Type B pancreatic cell (in vitro differentiated cells): Measurements from ENCODE around the gene RNF44. TPM values are rescaled to one million over a fixed set of nuclear protein-coding genes. Genes with fewer than 3 reads are reported as not detected.
"Not testable (repeated sequence)": the region's sequence is repeated elsewhere in the genome, so short reads cannot be mapped to it uniquely, and the experiment has no call there.

ENCODE experiments used
- DNase-seq: peaks from one replicate; pipeline ENCODE4 v3.0.0; 2021; ENCODE audit warnings: mixed read lengths; ENCODE audit not compliant: unreplicated experiment; ENCODE audit errors: extremely low spot score
- H3K27ac Mint-ChIP-seq: 2 replicates; pipeline ENCODE4 v1.8.0; 2021; ENCODE audit warnings: mild to moderate bottlenecking, mixed read lengths
- H3K27me3 Mint-ChIP-seq: 2 replicates; pipeline ENCODE4 v1.8.0; 2021; ENCODE audit warnings: mixed read lengths
- H3K36me3 Mint-ChIP-seq: 2 replicates; pipeline ENCODE4 v1.8.0; 2021; ENCODE audit warnings: mixed read lengths
- H3K4me1 Mint-ChIP-seq: one replicate; pipeline ENCODE4 v1.8.0; 2021; ENCODE audit warnings: mixed read lengths; ENCODE audit not compliant: unreplicated experiment
- H3K4me3 Mint-ChIP-seq: 2 replicates; pipeline ENCODE4 v1.8.0; 2021; ENCODE audit warnings: mild to moderate bottlenecking, mixed read lengths
- H3K9me3 Mint-ChIP-seq: 2 replicates; pipeline ENCODE4 v1.8.0; 2021; ENCODE audit warnings: mixed read lengths
- CTCF ChIP-seq: fragments of 200-600 bp; sonication (generic); conservative IDR thresholded peaks from 2 replicates; pipeline ENCODE4 v1.5.0; 2021; ENCODE audit warnings: antibody characterized with exemption, mild to moderate bottlenecking
- total RNA-seq: library from RNA; stranded (reverse); gene quantifications from 2 replicates; pipeline ENCODE4 v1.2.1, GENCODE V29; 2021; ENCODE audit warnings: low replicate concordance

Gene RNF44
- total RNA-seq, 1 donor from 2014 or later = 103 TPM

DNA sequence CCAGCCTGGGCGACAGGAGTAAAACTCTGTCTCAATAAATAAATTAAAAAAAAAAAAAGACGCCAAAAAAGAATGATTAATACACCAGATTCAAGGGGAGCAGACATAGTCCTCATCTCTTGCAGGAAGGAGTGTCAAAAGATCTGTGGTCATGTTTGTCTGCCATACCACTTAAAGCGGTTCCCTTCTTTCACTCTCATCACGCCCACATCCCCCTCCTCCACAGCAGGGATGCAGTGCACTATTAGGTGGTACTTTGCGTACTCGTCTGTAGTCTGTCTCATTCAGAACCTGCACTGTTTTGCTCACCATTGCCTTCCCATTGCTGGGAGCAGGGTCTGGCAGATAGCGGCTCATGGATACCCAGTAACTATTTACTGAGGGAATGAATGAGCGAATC lies 23.2 kb upstream of the RNF44 start:
- H3K4me3 Mint-ChIP-seq = no peak overlapping the region
- no peak for DNase-seq
- no peaks in the 10 kb centered on the region for H3K36me3 Mint-ChIP-seq
- no peak for TF ChIP-seq CTCF
- no peak overlapping the region for H3K27ac Mint-ChIP-seq
- peaks cover 4% of the 10 kb centered on the region for H3K27me3 Mint-ChIP-seq
- peaks cover 7% of the 10 kb centered on the region for H3K9me3 Mint-ChIP-seq
- H3K4me1 Mint-ChIP-seq = no peaks in the 10 kb centered on the region

DNA sequence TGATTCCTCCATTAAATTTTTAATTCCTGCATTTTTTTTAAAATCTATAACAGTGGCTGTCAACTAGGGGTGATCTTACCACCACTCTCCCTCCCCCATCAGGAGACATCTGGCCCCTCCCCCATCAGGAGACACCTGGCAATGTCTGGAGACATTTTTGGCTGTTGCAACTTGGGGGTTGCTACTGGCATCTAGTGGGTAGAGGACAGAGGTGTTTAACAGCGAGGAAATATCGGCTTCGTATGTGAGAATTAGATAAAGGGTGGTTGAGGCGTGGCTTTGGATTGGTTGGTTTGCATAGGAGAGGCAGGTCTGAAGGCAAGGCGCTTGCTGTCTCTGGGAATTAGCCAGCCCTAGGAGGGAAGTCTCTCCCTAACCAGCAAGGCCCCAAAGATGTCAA lies 22.5 kb upstream of the RNF44 start:
- peaks cover 7% of the 10 kb centered on the region for H3K9me3 Mint-ChIP-seq
- peaks cover 7% of the 10 kb centered on the region for H3K4me1 Mint-ChIP-seq
- DNase-seq = no peak
- H3K4me3 Mint-ChIP-seq = no peak overlapping the region
- no peak for TF ChIP-seq CTCF
- H3K27me3 Mint-ChIP-seq = peaks cover 4% of the 10 kb centered on the region
- no peak overlapping the region for H3K27ac Mint-ChIP-seq
- no peaks in the 10 kb centered on the region for H3K36me3 Mint-ChIP-seq

DNA sequence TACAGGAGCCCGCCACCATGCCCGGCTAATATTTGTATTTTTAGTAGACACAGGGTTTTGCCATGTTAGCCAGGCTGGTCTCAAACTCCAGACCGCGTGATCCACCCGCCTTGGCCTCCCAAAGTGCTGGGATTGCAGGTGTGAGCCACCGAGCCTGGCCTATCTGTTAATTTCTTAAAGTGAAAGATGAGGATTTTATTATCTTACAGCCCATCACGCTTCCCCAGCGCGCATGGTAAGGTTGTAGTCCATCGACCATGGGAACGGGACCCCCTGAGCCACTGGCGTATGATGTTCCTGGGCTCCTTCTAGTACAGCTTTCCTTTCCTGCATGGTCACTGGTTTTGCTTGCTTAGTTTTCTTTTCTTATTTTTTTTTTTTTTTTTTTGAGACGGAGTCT lies 20.6 kb upstream of the RNF44 start:
- Mint-ChIP-seq H3K27me3 (peaks cover 4% of the 10 kb centered on the region), H3K4me3 (no peak overlapping the region), H3K9me3 (peaks cover 7% of the 10 kb centered on the region), H3K4me1 (peaks cover 14% of the 10 kb centered on the region), H3K27ac (no peak overlapping the region), H3K36me3 (no peaks in the 10 kb centered on the region)
- TF ChIP-seq CTCF = no peak
- no peak for DNase-seq

GRCh38 chr5:176553260-176554085 lies 16.3 kb upstream of the RNF44 start:
- no peaks in the 10 kb centered on the region for H3K9me3 Mint-ChIP-seq
- DNase-seq = no peak
- peak overlapping the region; percentile 45 for H3K4me3 Mint-ChIP-seq
- no peak for TF ChIP-seq CTCF
- peak overlapping the region; percentile 64 for H3K27ac Mint-ChIP-seq
- H3K4me1 Mint-ChIP-seq = peaks cover 14% of the 10 kb centered on the region
- no peaks in the 10 kb centered on the region for H3K36me3 Mint-ChIP-seq
- no peaks in the 10 kb centered on the region for H3K27me3 Mint-ChIP-seq

DNA sequence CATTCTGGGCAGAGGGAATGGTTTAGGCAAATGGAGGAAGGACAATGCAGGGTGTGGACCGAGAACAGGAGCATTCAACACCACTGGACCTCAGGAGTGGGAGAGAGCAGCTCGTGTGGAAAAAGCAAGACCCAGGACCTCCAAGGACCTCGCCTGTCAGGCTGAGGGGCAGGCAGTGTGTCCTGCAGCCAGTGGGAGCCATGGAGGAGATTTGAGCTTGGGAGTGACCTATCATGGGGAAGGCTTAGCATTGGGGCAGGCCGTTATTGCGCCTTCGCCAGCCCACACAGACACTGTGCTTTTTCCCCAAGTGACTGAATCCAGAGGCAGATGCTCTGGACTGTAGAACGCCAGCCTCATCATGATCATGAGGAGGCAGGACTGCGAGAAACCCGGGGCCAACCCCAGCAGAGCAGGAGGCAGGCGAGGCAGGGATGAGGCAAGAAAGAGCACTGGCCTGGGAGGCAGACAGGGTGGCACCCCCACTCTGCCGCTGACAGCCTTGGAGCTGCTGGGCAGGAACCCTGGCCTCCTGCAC lies 15.2 kb upstream of the RNF44 start:
- H3K9me3 Mint-ChIP-seq = no peaks in the 10 kb centered on the region

GRCh38 chr5:176550937-176551336 lies 13.7 kb upstream of the RNF44 start:
- H3K4me3 Mint-ChIP-seq, DNase-seq, H3K9me3 Mint-ChIP-seq, H3K36me3 Mint-ChIP-seq, H3K27me3 Mint-ChIP-seq, H3K27ac Mint-ChIP-seq: not testable (repeated sequence)
- peaks cover 14% of the 10 kb centered on the region for H3K4me1 Mint-ChIP-seq

More for the DNA sequence above, 15.2 kb upstream of the RNF44 start:
- H3K36me3 Mint-ChIP-seq = no peaks in the 10 kb centered on the region
- no peak overlapping the region for H3K4me3 Mint-ChIP-seq
- H3K27me3 Mint-ChIP-seq = no peaks in the 10 kb centered on the region
- no peak for TF ChIP-seq CTCF
- H3K27ac Mint-ChIP-seq = no peak overlapping the region
- H3K4me1 Mint-ChIP-seq = peaks cover 14% of the 10 kb centered on the region
- no peak for DNase-seq
